ENCODE data around the gene ATP13A3. TPM values are rescaled to one million over a fixed set of nuclear protein-coding genes. Genes with fewer than 3 reads are reported as not detected.
"Not testable (repeated sequence)": the region's sequence is repeated elsewhere in the genome, so short reads cannot be mapped to it uniquely, and the experiment has no call there.

Gene ATP13A3
- total RNA-seq, result 100 to 1,000 TPM in 2 of 4 donors, 10 to 100 TPM in 2; 84.6 to 106 (median 101) TPM

GRCh38 chr3:194486540-194487288 is at the start of gene ATP13A3:
Gene ATP13A3, minus strand, starts transcription at chr3:194487002. Its CDS starts 24,812 bp downstream, at chr3:194462190.
- H3K4me1 ChIP-seq, result peaks cover 0 to 52% (median 16%) of the 10 kb centered on the region in 4 donors
- WGBS, 2 donors, result 1 to 2% methylated on average over 31 to 35 of the region's 99 CpGs
- TF ChIP-seq POLR2A (IDR thresholded peaks at IDR 0.05) (peak; percentile 43 to 84), EP300 (IDR thresholded peaks at IDR 0.05) (peak; percentile 58 to 95), CTCF (IDR thresholded peaks at IDR 0.05) (no peak)

GRCh38 chr3:194535199-194535598 is 48.4 kb upstream of the ATP13A3 start:
- 82 to 95% methylated on average over 10 of the region's 10 CpGs for WGBS, 2 donors
- H3K4me3 ChIP-seq; H3K27me3 ChIP-seq; H3K27ac ChIP-seq; DNase-seq (ENCODE audit: low spot score in 2 of 2); H3K36me3 ChIP-seq: not testable (repeated sequence)
- peaks cover 0 to 17% (median 0%) of the 10 kb centered on the region in 4 donors for H3K9me3 ChIP-seq
- peaks cover 0 to 13% (median 2%) of the 10 kb centered on the region in 4 donors for H3K4me1 ChIP-seq

More at GRCh38 chr3:194486540-194487288, at the start of gene ATP13A3:
- H3K27ac ChIP-seq, result peak within 1 kb of the TSS; percentile 84 to 96 (median 92)
- DNase-seq (ENCODE audit: low spot score in 2 of 2), result peak; percentile 77 to 82
- H3K36me3 ChIP-seq, result no peaks in the 10 kb centered on the region
- no peaks in the 10 kb centered on the region for H3K27me3 ChIP-seq
- H3K9me3 ChIP-seq, result no peaks in the 10 kb centered on the region
- peak within 1 kb of the TSS; percentile 81 to 93 (median 87) for H3K4me3 ChIP-seq

- WGBS, 2 donors, result 88 to 97% methylated on average over 3 of the region's 3 CpGs
- Histone ChIP-seq H3K27ac (no peak overlapping the region), H3K4me1 (peaks cover 0 to 13% (median 2%) of the 10 kb centered on the region in 4 donors), H3K9me3 (peaks cover 0 to 17% (median 0%) of the 10 kb centered on the region in 4 donors), H3K27me3 (no peaks in the 10 kb centered on the region), H3K36me3 (no peaks in the 10 kb centered on the region), H3K4me3 (no peak overlapping the region)
- no peak for DNase-seq (ENCODE audit: low spot score in 2 of 2)
- TF ChIP-seq POLR2A (IDR thresholded peaks at IDR 0.05) (no peak), EP300 (IDR thresholded peaks at IDR 0.05) (no peak), CTCF (IDR thresholded peaks at IDR 0.05) (no peak)
Measured at GRCh38 chr3:194534243-194534642, 47.4 kb upstream of the ATP13A3 start.

GRCh38 chr3:194532591-194532990 is 45.8 kb upstream of the ATP13A3 start:
- peaks cover 0 to 17% (median 0%) of the 10 kb centered on the region in 4 donors for H3K9me3 ChIP-seq
- TF ChIP-seq POLR2A (IDR thresholded peaks at IDR 0.05), result no peak
- TF ChIP-seq CTCF (IDR thresholded peaks at IDR 0.05), result no peak
- no peak for TF ChIP-seq EP300 (IDR thresholded peaks at IDR 0.05)
- H3K36me3 ChIP-seq, result no peaks in the 10 kb centered on the region
- no peak overlapping the region for H3K27ac ChIP-seq
- no peak overlapping the region for H3K4me3 ChIP-seq
- DNase-seq (ENCODE audit: low spot score in 2 of 2), result no peak
- 56 to 70% methylated on average over 4 of the region's 4 CpGs for WGBS, 2 donors
- peaks cover 0 to 8% (median 0%) of the 10 kb centered on the region in 4 donors for H3K4me1 ChIP-seq
- H3K27me3 ChIP-seq, result no peaks in the 10 kb centered on the region

GRCh38 chr3:194527726-194528125 is 40.9 kb upstream of the ATP13A3 start:
- H3K27ac ChIP-seq, result no peak overlapping the region
- 84 to 87% methylated on average over 2 of the region's 2 CpGs for WGBS, 2 donors

More at GRCh38 chr3:194527726-194528125, 40.9 kb upstream of the ATP13A3 start:
- no peaks in the 10 kb centered on the region for H3K27me3 ChIP-seq
- TF ChIP-seq POLR2A (IDR thresholded peaks at IDR 0.05) (no peak), CTCF (IDR thresholded peaks at IDR 0.05) (no peak), EP300 (IDR thresholded peaks at IDR 0.05) (no peak)
- H3K4me1 ChIP-seq, result no peaks in the 10 kb centered on the region
- DNase-seq (ENCODE audit: low spot score in 2 of 2), result no peak
- no peak overlapping the region for H3K4me3 ChIP-seq
- H3K36me3 ChIP-seq, result no peaks in the 10 kb centered on the region
- H3K9me3 ChIP-seq, result no peaks in the 10 kb centered on the region
